Activated naive CD4-positive, alpha-beta T cell treated with anti-CD3 and anti-CD28 coated beads, Interleukin-2, amount 50 U/mL, for 72 hours (primary cell): ENCODE results near the gene ROCK2. TPM values are rescaled to one million over a fixed set of nuclear protein-coding genes. Genes with fewer than 3 reads are reported as not detected.
A peak's percentile ranks its signal among the peaks of the same experiment; 100 is the strongest.

Experiments
- ATAC-seq, 2 donors: fragments of 150-1000 bp; cut with Tn5 transposase; 2 replicates each; pipeline ENCODE4 v1.10.0; 2021; ENCODE audit warnings: mild to moderate bottlenecking in 2 of 2, moderate library complexity in 2 of 2
- DNase-seq, 2 donors: peaks; one replicate each; pipeline ENCODE4 v3.0.0; 2021 to 2022; ENCODE audit warnings: low spot score in 2 of 2
- H3K27ac Mint-ChIP-seq, 2 donors: one replicate each; pipeline ENCODE4 v1.8.0; 2022; ENCODE audit warnings: mild to moderate bottlenecking in 2 of 2, mixed read lengths in 2 of 2
- H3K36me3 Mint-ChIP-seq, 2 donors: one replicate each; pipeline ENCODE4 v1.8.0; 2022; ENCODE audit warnings: mixed read lengths in 2 of 2
- H3K9me3 Mint-ChIP-seq, 2 donors: one replicate each; pipeline ENCODE4 v1.8.0; 2022; ENCODE audit warnings: mixed read lengths in 2 of 2
- total RNA-seq, 2 donors: library from RNA; stranded (reverse); gene quantifications; one replicate each; pipeline ENCODE4 v1.2.3, GENCODE V29; 2022

Gene ROCK2
- 10 to 100 TPM in 1 of 2 donors, 1 to 10 TPM in 1; 7.5 to 15.4 TPM for total RNA-seq

- Mint-ChIP-seq H3K9me3 (no peaks in the 10 kb centered on the region), H3K36me3 (peaks cover 6 to 10% of the 10 kb centered on the region in 2 donors), H3K27ac (peak within 1 kb of the TSS; percentile 83 to 99)
- ATAC-seq (peak; percentile 65 to 76), DNase-seq (peak; percentile 67 to 73)
These were observed at the start of gene ROCK2 for GRCh38 chr2:11344342-11344955. Gene ROCK2, minus strand, starts transcription at chr2:11344636. Its CDS starts 500 bp downstream, at chr2:11344136.

- DNase-seq: no peak
- Mint-ChIP-seq H3K27ac (no peak overlapping the region), H3K36me3 (no peaks in the 10 kb centered on the region), H3K9me3 (no peaks in the 10 kb centered on the region)
- no peak for ATAC-seq
These were observed 49.3 kb upstream of the ROCK2 start for GRCh38 chr2:11393711-11394236.

GRCh38 chr2:11391942-11392266, 47.5 kb upstream of the ROCK2 start:
- ATAC-seq (no peak), DNase-seq (no peak)
- H3K36me3 Mint-ChIP-seq: no peaks in the 10 kb centered on the region
- H3K27ac Mint-ChIP-seq: no peak overlapping the region
- no peaks in the 10 kb centered on the region for H3K9me3 Mint-ChIP-seq

GRCh38 chr2:11390399-11390658, 45.9 kb upstream of the ROCK2 start:
- H3K27ac Mint-ChIP-seq: no peak overlapping the region
- no peaks in the 10 kb centered on the region for H3K9me3 Mint-ChIP-seq
- no peak for ATAC-seq
- no peak for DNase-seq
- no peaks in the 10 kb centered on the region for H3K36me3 Mint-ChIP-seq

- H3K9me3 Mint-ChIP-seq: no peaks in the 10 kb centered on the region
- H3K36me3 Mint-ChIP-seq: no peaks in the 10 kb centered on the region
- no peak overlapping the region for H3K27ac Mint-ChIP-seq
- no peak for DNase-seq
- no peak for ATAC-seq
These were observed 45.3 kb upstream of the ROCK2 start for GRCh38 chr2:11389551-11390398.

- Mint-ChIP-seq H3K36me3 (no peaks in the 10 kb centered on the region), H3K27ac (no peak overlapping the region), H3K9me3 (no peaks in the 10 kb centered on the region)
- no peak for DNase-seq
- ATAC-seq: no peak
These were observed 44.6 kb upstream of the ROCK2 start for GRCh38 chr2:11389052-11389420.

GRCh38 chr2:11388262-11389051, 44.0 kb upstream of the ROCK2 start:
- ATAC-seq: no peak
- no peaks in the 10 kb centered on the region for H3K36me3 Mint-ChIP-seq

GRCh38 chr2:11387843-11388242, 43.4 kb upstream of the ROCK2 start:
- DNase-seq (no peak), ATAC-seq (no peak)
- no peak overlapping the region for H3K27ac Mint-ChIP-seq
- no peaks in the 10 kb centered on the region for H3K36me3 Mint-ChIP-seq
- H3K9me3 Mint-ChIP-seq: no peaks in the 10 kb centered on the region

More at GRCh38 chr2:11388262-11389051, 44.0 kb upstream of the ROCK2 start:
- no peak for DNase-seq
- Mint-ChIP-seq H3K27ac (no peak overlapping the region), H3K9me3 (no peaks in the 10 kb centered on the region)

GRCh38 chr2:11387100-11387390, 42.6 kb upstream of the ROCK2 start:
- Mint-ChIP-seq H3K9me3 (no peaks in the 10 kb centered on the region), H3K27ac (no peak overlapping the region), H3K36me3 (no peaks in the 10 kb centered on the region)
- ATAC-seq: no peak
- DNase-seq: no peak

- DNase-seq: no peak
- no peak for ATAC-seq
- H3K9me3 Mint-ChIP-seq: no peaks in the 10 kb centered on the region
- no peaks in the 10 kb centered on the region for H3K36me3 Mint-ChIP-seq
- H3K27ac Mint-ChIP-seq: no peak overlapping the region
These were observed 41.4 kb upstream of the ROCK2 start for GRCh38 chr2:11385847-11386246.

GRCh38 chr2:11385216-11385615, 40.8 kb upstream of the ROCK2 start:
- Mint-ChIP-seq H3K9me3 (no peaks in the 10 kb centered on the region), H3K27ac (no peak overlapping the region), H3K36me3 (no peaks in the 10 kb centered on the region)
- DNase-seq (no peak), ATAC-seq (no peak)

GRCh38 chr2:11379558-11379957, 35.1 kb upstream of the ROCK2 start:
- DNase-seq: no peak

GRCh38 chr2:11377928-11378545, 33.6 kb upstream of the ROCK2 start:
- Mint-ChIP-seq H3K9me3 (no peaks in the 10 kb centered on the region), H3K27ac (no peak overlapping the region), H3K36me3 (no peaks in the 10 kb centered on the region)
- DNase-seq (no peak), ATAC-seq (no peak)

More at GRCh38 chr2:11379558-11379957, 35.1 kb upstream of the ROCK2 start:
- Mint-ChIP-seq H3K36me3 (no peaks in the 10 kb centered on the region), H3K27ac (no peak overlapping the region), H3K9me3 (no peaks in the 10 kb centered on the region)
- ATAC-seq: no peak

- no peaks in the 10 kb centered on the region for H3K36me3 Mint-ChIP-seq
- no peak for ATAC-seq
- no peak overlapping the region for H3K27ac Mint-ChIP-seq
These were observed 31.6 kb upstream of the ROCK2 start for GRCh38 chr2:11376071-11376470.

GRCh38 chr2:11375689-11376027, 31.2 kb upstream of the ROCK2 start:
- peak in 1 of 2 donors; percentile 7 for DNase-seq
- no peaks in the 10 kb centered on the region for H3K9me3 Mint-ChIP-seq
- no peak for ATAC-seq
- H3K36me3 Mint-ChIP-seq: no peaks in the 10 kb centered on the region
- H3K27ac Mint-ChIP-seq: no peak overlapping the region

More at GRCh38 chr2:11376071-11376470, 31.6 kb upstream of the ROCK2 start:
- DNase-seq: peak in 1 of 2 donors; percentile 34
- H3K9me3 Mint-ChIP-seq: no peaks in the 10 kb centered on the region

- H3K36me3 Mint-ChIP-seq: no peaks in the 10 kb centered on the region
- ATAC-seq (no peak), DNase-seq (no peak)
- no peaks in the 10 kb centered on the region for H3K9me3 Mint-ChIP-seq
- H3K27ac Mint-ChIP-seq: no peak overlapping the region
These were observed 30.7 kb upstream of the ROCK2 start for GRCh38 chr2:11375025-11375688.

- no peak for ATAC-seq
- no peak for DNase-seq
- Mint-ChIP-seq H3K9me3 (no peaks in the 10 kb centered on the region), H3K36me3 (no peaks in the 10 kb centered on the region), H3K27ac (no peak overlapping the region)
These were observed 28.7 kb upstream of the ROCK2 start for GRCh38 chr2:11373096-11373495.
